ENCODE data around the gene NOD2. TPM values are rescaled to one million over a fixed set of nuclear protein-coding genes. Genes with fewer than 3 reads are reported as not detected.

The NOD2 gene
- total RNA-seq, 1 experiment from 2014 or later, result 0.07 TPM

- intact Hi-C loops (cut with micrococcal nuclease), result no loop called here
- no peaks in the 10 kb centered on the region for H3K79me2 ChIP-seq (ENCODE audit: low read length)
- no peak for DNase-seq
Observed at GRCh38 chr16:50765260-50765659, 71.9 kb downstream of the NOD2 start.

GRCh38 chr16:50765861-50766260, 72.5 kb downstream of the NOD2 start:
- H3K27me3 ChIP-seq (ENCODE audit: low read length), result no peaks in the 10 kb centered on the region
- no peaks in the 10 kb centered on the region for H3K36me3 ChIP-seq (ENCODE audit: low read depth, low read length)
- no peaks in the 10 kb centered on the region for H4K20me1 ChIP-seq (ENCODE audit: low read length)
- no peak overlapping the region for H3K27ac ChIP-seq (ENCODE audit: low read length)
- intact Hi-C loops (cut with micrococcal nuclease), result no loop called here
- H3K9me2 ChIP-seq (replicated peaks; ENCODE audit: low read length), result no peaks in the 10 kb centered on the region
- no peak overlapping the region for H3K9ac ChIP-seq (ENCODE audit: low read length)
- no peaks in the 10 kb centered on the region for H3K4me1 ChIP-seq (ENCODE audit: insufficient read depth, low read length)
- no peak for DNase-seq
- no peak overlapping the region for H2AFZ ChIP-seq (ENCODE audit: low read length)
- H3K4me2 ChIP-seq (ENCODE audit: low read length), result no peak overlapping the region
- H3K79me2 ChIP-seq (ENCODE audit: low read length), result no peaks in the 10 kb centered on the region
- TF ChIP-seq CTCF (conservative IDR thresholded peaks at IDR 0.05; ENCODE audit: low read depth, low read length), result no peak
- CTCF ChIA-PET, result no interaction called here
- H3F3A ChIP-seq (ENCODE audit: low read length, unreplicated experiment), result no peaks in the 10 kb centered on the region
- no peak overlapping the region for H3K4me3 ChIP-seq (ENCODE audit: low read length)
- ATAC-seq, result no peak
- POLR2A ChIA-PET (ENCODE audit: unreplicated experiment), result no interaction called here
- H3K9me3 ChIP-seq (ENCODE audit: low read length), result no peaks in the 10 kb centered on the region
- no TSS peak for BruUV-seq (replicated peaks)

More at GRCh38 chr16:50765260-50765659, 71.9 kb downstream of the NOD2 start:
- Histone ChIP-seq H4K20me1 (ENCODE audit: low read length) (no peaks in the 10 kb centered on the region), H3K9ac (ENCODE audit: low read length) (no peak overlapping the region), H3K9me3 (ENCODE audit: low read length) (no peaks in the 10 kb centered on the region), H3K36me3 (ENCODE audit: low read depth, low read length) (no peaks in the 10 kb centered on the region), H3F3A (ENCODE audit: low read length, unreplicated experiment) (no peaks in the 10 kb centered on the region), H2AFZ (ENCODE audit: low read length) (no peak overlapping the region), H3K4me1 (ENCODE audit: insufficient read depth, low read length) (no peaks in the 10 kb centered on the region), H3K27ac (ENCODE audit: low read length) (no peak overlapping the region), H3K27me3 (ENCODE audit: low read length) (no peaks in the 10 kb centered on the region), H3K4me3 (ENCODE audit: low read length) (no peak overlapping the region), H3K9me2 (replicated peaks; ENCODE audit: low read length) (no peaks in the 10 kb centered on the region), H3K4me2 (ENCODE audit: low read length) (no peak overlapping the region)
- CTCF ChIA-PET, result no interaction called here
- POLR2A ChIA-PET (ENCODE audit: unreplicated experiment), result no interaction called here
- BruUV-seq (replicated peaks), result no TSS peak
- TF ChIP-seq CTCF (conservative IDR thresholded peaks at IDR 0.05; ENCODE audit: low read depth, low read length) (no peak), EZH2phosphoT487 (IDR thresholded peaks at IDR 0.05; ENCODE audit: borderline replicate concordance, low read length) (no peak), EZH2 (IDR thresholded peaks at IDR 0.05; ENCODE audit: low read length, unreplicated experiment) (no peak)
- ATAC-seq, result no peak

- Histone ChIP-seq H3K9ac (ENCODE audit: low read length) (no peak overlapping the region), H2AFZ (ENCODE audit: low read length) (no peak overlapping the region), H3K9me3 (ENCODE audit: low read length) (no peaks in the 10 kb centered on the region), H3K36me3 (ENCODE audit: low read depth, low read length) (no peaks in the 10 kb centered on the region), H3K4me3 (ENCODE audit: low read length) (no peak overlapping the region), H4K20me1 (ENCODE audit: low read length) (no peaks in the 10 kb centered on the region), H3K4me1 (ENCODE audit: insufficient read depth, low read length) (peaks cover 4% of the 10 kb centered on the region; the same call in 1 of the 2 replicates), H3K27me3 (ENCODE audit: low read length) (no peaks in the 10 kb centered on the region), H3K79me2 (ENCODE audit: low read length) (no peaks in the 10 kb centered on the region), H3K4me2 (ENCODE audit: low read length) (no peak overlapping the region), H3K9me2 (replicated peaks; ENCODE audit: low read length) (no peaks in the 10 kb centered on the region), H3F3A (ENCODE audit: low read length, unreplicated experiment) (no peaks in the 10 kb centered on the region), H3K27ac (ENCODE audit: low read length) (no peak overlapping the region)
- no peak for ATAC-seq
- no peak for TF ChIP-seq CTCF (conservative IDR thresholded peaks at IDR 0.05; ENCODE audit: low read depth, low read length)
- TF ChIP-seq EZH2 (IDR thresholded peaks at IDR 0.05; ENCODE audit: low read length, unreplicated experiment), result no peak
- no peak for TF ChIP-seq EZH2phosphoT487 (IDR thresholded peaks at IDR 0.05; ENCODE audit: borderline replicate concordance, low read length)
- DNase-seq, result no peak
- ChIA-PET POLR2A (ENCODE audit: unreplicated experiment) (no interaction called here), CTCF (no interaction called here)
- intact Hi-C loops (cut with micrococcal nuclease), result no loop called here
- BruUV-seq (replicated peaks), result no TSS peak
Observed at GRCh38 chr16:50767197-50767596, 73.8 kb downstream of the NOD2 start.

Data from PC-3 (cell line).